Activated CD8-positive, alpha-beta memory T cell treated with anti-CD3 and anti-CD28 coated beads for 36 hours (primary cell): Measurements from ENCODE around the gene AGO4. TPM values are rescaled to one million over a fixed set of nuclear protein-coding genes. Genes with fewer than 3 reads are reported as not detected.
"Not testable (repeated sequence)": the region's sequence is repeated elsewhere in the genome, so short reads cannot be mapped to it uniquely, and the experiment has no call there.

Experiments
- CTCF ChIA-PET: fragments of 350-600 bp; sonication (Branson Sonifier 250); formaldehyde crosslinking; loops from one replicate; lab custom pipeline; 2021; ENCODE audit warnings: antibody characterized with exemption; lab: Charles Lee
- POLR2A ChIA-PET: fragments of 350-600 bp; sonication (Branson Sonifier 250); formaldehyde crosslinking; loops from one replicate; lab custom pipeline; 2021; ENCODE audit warnings: antibody characterized with exemption; lab: Charles Lee
- total RNA-seq, 2 experiments: library from RNA; stranded (reverse); gene quantifications; one replicate each; pipeline ENCODE4 v1.2.3, GENCODE V29; 2021

AGO4 gene
- total RNA-seq, 2 experiments from 2014 or later = 5.7 to 7.3 TPM

GRCh38 chr1:35884934-35885333 lies 77.1 kb downstream of the AGO4 start:
- ChIA-PET CTCF (no interaction called here), POLR2A (no interaction called here)

- CTCF ChIA-PET = no interaction called here
- POLR2A ChIA-PET = no interaction called here
Observed at GRCh38 chr1:35885961-35886558, 78.2 kb downstream of the AGO4 start.

- POLR2A ChIA-PET = no interaction called here
Observed at GRCh38 chr1:35886577-35887431, 79.0 kb downstream of the AGO4 start.

DNA sequence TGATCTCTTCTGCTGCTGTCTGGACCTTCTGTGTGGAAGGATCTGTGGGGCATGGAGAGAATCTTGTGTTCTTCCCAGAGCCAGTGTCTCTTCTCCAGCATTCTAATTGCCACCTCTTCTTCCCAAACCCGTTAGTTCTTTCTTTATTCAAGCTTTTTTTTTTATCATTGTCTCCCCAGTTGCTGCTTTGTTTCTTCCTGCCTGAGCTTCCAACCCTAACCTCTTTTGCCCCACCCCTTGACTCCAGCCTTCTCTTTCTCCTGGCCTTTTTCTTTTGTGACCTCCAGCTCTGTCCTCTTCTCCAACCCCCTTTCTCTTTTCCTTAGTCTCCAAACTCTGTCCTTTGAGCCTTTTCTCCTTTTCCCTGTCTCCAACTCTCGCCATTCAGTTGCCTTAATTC lies 79.7 kb downstream of the AGO4 start:
- ChIA-PET CTCF (no interaction called here), POLR2A (no interaction called here)

More at GRCh38 chr1:35886577-35887431, 79.0 kb downstream of the AGO4 start:
- CTCF ChIA-PET = no interaction called here

DNA sequence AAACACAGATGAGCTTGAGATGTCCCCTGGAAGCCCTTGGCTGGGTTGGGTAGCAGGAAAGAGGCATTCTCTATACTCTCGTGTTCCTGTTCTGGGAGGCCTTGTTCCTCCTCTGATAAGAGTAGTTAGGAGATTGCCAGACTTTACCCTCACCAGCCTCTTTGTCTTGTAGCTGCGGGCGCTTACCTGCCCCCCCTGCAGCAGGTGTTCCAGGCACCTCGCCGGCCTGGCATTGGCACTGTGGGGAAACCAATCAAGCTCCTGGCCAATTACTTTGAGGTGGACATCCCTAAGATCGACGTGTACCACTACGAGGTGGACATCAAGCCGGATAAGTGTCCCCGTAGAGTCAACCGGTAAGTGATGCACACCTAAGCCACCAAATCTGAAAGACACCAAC lies 80.4 kb downstream of the AGO4 start:
- CTCF ChIA-PET = interaction anchor here (0.5 kb wide), 1 partner anchor 763 kb away, joined by 3 read pairs; no protein-coding TSS in a partner anchor
- POLR2A ChIA-PET = no interaction called here

DNA sequence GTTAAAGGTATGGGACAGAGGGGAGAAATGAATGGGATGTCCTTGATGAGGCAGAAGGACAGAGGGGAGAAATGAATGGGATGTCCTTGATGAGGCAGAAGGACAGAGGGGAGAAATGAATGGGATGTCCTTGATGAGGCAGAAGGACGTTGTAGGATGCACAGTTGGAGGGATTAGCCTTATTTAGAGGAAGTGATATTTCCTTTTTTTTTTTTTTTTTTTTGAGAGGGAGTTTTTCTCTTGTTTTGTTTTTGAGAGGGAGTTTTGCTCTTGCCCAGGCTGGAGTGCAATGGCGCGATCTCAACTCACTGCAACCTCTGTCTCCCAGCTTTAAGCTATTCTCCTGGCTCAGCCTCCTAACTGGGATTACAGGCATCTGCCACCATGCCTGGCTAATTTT lies 81.2 kb downstream of the AGO4 start:
- POLR2A ChIA-PET, CTCF ChIA-PET: not testable (repeated sequence)

GRCh38 chr1:35893051-35893879 lies 85.4 kb downstream of the AGO4 start:
- ChIA-PET POLR2A (interaction anchor here (0.5 kb wide), 1 partner anchor 39 kb away, joined by 3 read pairs; no protein-coding TSS in a partner anchor), CTCF (interaction anchor here (1.5 kb wide), 1 partner anchor 10 kb away, joined by 4 read pairs; the partner anchor contains the start of gene AGO1)

DNA sequence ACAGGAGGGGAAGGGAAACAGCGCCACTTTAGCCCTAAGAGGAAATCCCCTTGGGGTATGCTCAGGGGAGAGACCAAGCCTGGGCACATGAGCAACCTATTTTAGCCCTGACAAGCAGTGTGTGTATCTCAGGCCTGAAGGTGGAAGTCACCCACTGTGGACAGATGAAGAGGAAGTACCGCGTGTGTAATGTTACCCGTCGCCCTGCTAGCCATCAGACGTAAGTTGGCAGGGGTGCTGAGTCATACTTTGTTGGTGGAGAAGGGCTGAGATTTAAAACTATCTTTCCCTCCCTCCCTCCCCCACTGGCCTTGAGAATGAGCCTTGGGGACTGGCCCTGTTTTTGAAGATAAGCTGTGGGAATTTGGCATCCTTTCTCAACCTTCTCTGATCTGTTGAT lies 86.4 kb downstream of the AGO4 start:
- CTCF ChIA-PET = no interaction called here
- POLR2A ChIA-PET = no interaction called here

GRCh38 chr1:35894656-35895055 lies 86.8 kb downstream of the AGO4 start:
- ChIA-PET POLR2A (no interaction called here), CTCF (no interaction called here)

DNA sequence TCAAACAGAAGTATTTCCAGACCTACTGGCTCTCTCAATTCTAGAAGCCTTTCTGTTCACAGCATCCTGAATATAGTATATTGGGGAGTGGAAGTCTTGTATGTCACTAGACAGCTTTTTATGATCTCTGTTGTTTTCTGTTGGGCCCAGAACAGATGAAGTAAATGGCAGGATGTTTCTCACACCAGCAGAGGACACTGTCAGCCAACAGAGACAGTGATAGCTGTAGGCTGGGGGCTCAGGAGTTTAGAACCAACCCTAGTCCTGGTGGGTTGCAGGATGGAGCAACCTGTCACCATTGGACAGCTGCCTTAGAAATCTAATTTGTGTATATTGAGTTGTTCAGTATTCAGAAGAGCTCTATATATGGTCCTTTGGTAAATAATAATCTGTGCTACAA lies 92.1 kb downstream of the AGO4 start:
- ChIA-PET POLR2A (no interaction called here), CTCF (no interaction called here)

DNA sequence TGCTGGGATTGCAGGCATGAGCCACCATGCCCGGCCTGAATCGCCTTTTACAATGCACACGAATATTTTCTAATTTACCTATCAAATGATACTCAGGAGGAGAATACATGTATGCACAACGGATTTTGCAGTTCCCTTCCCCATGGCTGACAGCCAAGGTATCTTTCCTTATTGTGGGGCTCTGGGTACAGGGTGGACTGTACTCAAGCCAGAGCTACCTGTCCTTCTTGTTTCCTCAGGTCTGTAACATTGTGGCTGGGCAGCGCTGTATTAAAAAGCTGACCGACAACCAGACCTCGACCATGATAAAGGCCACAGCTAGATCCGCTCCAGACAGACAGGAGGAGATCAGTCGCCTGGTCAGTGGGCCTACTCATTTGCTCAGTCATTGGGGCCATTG lies 93.4 kb downstream of the AGO4 start:
- POLR2A ChIA-PET = interaction anchor here (0.6 kb wide), 1 partner anchor 519 kb away, joined by 3 read pairs; no protein-coding TSS in a partner anchor
- CTCF ChIA-PET = interaction anchor here (0.5 to 0.6 kb wide), 2 partner anchors 22 to 93 kb away, joined by 3 to 6 read pairs; no protein-coding TSS in a partner anchor

DNA sequence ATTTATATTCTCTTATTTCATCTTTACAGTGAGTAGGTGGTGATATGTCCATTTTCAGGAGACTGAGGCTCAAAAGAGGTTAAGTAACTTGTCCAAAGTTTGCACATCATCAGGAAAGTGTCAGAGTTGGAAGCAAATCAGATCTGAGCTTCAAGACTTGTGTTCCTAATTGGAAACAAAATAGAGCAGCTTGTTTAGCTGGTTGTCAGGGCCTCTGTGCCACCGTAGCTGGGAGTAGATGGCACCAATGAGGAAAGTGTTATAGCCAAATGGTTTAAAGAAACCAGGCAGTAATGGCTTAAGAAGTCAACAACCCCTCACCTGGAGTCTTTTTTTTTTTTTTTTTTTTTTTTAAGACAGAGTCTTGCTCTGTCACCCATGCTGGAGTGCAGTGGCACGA lies 94.9 kb downstream of the AGO4 start:
- ChIA-PET POLR2A (interaction anchor here (0.7 kb wide), 1 partner anchor 107 kb away, joined by 3 read pairs; no protein-coding TSS in a partner anchor), CTCF (no interaction called here)

Other genes with a start within 250 kb of the AGO4 start
- gene TFAP2E, start 234.7 kb upstream of the AGO4 start, total RNA-seq = 1 to 10 TPM in 1 of 2 experiments, under 1 TPM in 1; 0.86 to 1.2 TPM
- 100 to 1,000 TPM; 123 to 131 TPM for gene PSMB2, start 166.5 kb upstream of the AGO4 start, total RNA-seq
- gene C1orf216, start 89.1 kb upstream of the AGO4 start, total RNA-seq = 10 to 100 TPM; 20.1 to 20.4 TPM
- 10 to 100 TPM; 86.3 to 87.5 TPM for gene CLSPN, start 38.0 kb upstream of the AGO4 start, total RNA-seq
- gene AGO1, start 75.2 kb downstream of the AGO4 start, total RNA-seq = 10 to 100 TPM; 41.6 to 43.2 TPM
- gene AGO3, start 123.1 kb downstream of the AGO4 start, total RNA-seq = 10 to 100 TPM; 26.1 to 29.8 TPM